ENCODE results near the gene KIAA0319L.

Gene KIAA0319L

GRCh38 chr1:35499652-35500176 lies 57.5 kb downstream of the KIAA0319L start:
- no peak for DNase-seq (ENCODE audit: low read depth)
- no peak for TF ChIP-seq CTCF (IDR thresholded peaks at IDR 0.05; ENCODE audit: low read depth, low read length, missing control alignments)
- no peak overlapping the region for H3K4me3 ChIP-seq (ENCODE audit: low read depth, low read length)
- in situ Hi-C loops (cut with HindIII; ENCODE audit: low sequenced_read_pairs) = no loop called here

GRCh38 chr1:35499231-35499630 lies 58.0 kb downstream of the KIAA0319L start:
- no peak for DNase-seq (ENCODE audit: low read depth)
- H3K4me3 ChIP-seq (ENCODE audit: low read depth, low read length) = no peak overlapping the region
- in situ Hi-C loops (cut with HindIII; ENCODE audit: low sequenced_read_pairs) = no loop called here
- no peak for TF ChIP-seq CTCF (IDR thresholded peaks at IDR 0.05; ENCODE audit: low read depth, low read length, missing control alignments)

GRCh38 chr1:35497571-35497970 lies 59.6 kb downstream of the KIAA0319L start:
- H3K4me3 ChIP-seq (ENCODE audit: low read depth, low read length) = no peak overlapping the region
- DNase-seq (ENCODE audit: low read depth) = no peak
- TF ChIP-seq CTCF (IDR thresholded peaks at IDR 0.05; ENCODE audit: low read depth, low read length, missing control alignments) = no peak
- in situ Hi-C loops (cut with HindIII; ENCODE audit: low sequenced_read_pairs) = no loop called here

GRCh38 chr1:35490250-35490649 lies 67.0 kb downstream of the KIAA0319L start:
- no peak for TF ChIP-seq CTCF (IDR thresholded peaks at IDR 0.05; ENCODE audit: low read depth, low read length, missing control alignments)
- in situ Hi-C loops (cut with HindIII; ENCODE audit: low sequenced_read_pairs) = no loop called here
- H3K4me3 ChIP-seq (ENCODE audit: low read depth, low read length) = no peak overlapping the region
- no peak for DNase-seq (ENCODE audit: low read depth)

- DNase-seq (ENCODE audit: low read depth) = no peak
- no peak overlapping the region for H3K4me3 ChIP-seq (ENCODE audit: low read depth, low read length)
- TF ChIP-seq CTCF (IDR thresholded peaks at IDR 0.05; ENCODE audit: low read depth, low read length, missing control alignments) = no peak
- in situ Hi-C loops (cut with HindIII; ENCODE audit: low sequenced_read_pairs) = no loop called here
Observed at GRCh38 chr1:35488336-35488735, 68.9 kb downstream of the KIAA0319L start.

GRCh38 chr1:35486858-35487408 lies 70.3 kb downstream of the KIAA0319L start:
- TF ChIP-seq CTCF (IDR thresholded peaks at IDR 0.05; ENCODE audit: low read depth, low read length, missing control alignments) = no peak
- H3K4me3 ChIP-seq (ENCODE audit: low read depth, low read length) = no peak overlapping the region
- DNase-seq (ENCODE audit: low read depth) = no peak
- in situ Hi-C loops (cut with HindIII; ENCODE audit: low sequenced_read_pairs) = no loop called here
